HG03039 (cell line): Measurements from ENCODE around the gene ALK.
"Not testable (repeated sequence)": the region's sequence is repeated elsewhere in the genome, so short reads cannot be mapped to it uniquely, and the experiment has no call there.

ENCODE experiments used
- ATAC-seq: cut with Tn5 transposase; IDR thresholded peaks from one replicate; pipeline ENCODE4 v1.9.1; 2021; ENCODE audit warnings: mild to moderate bottlenecking, moderate library complexity; ENCODE audit not compliant: unreplicated experiment

The ALK gene

DNA sequence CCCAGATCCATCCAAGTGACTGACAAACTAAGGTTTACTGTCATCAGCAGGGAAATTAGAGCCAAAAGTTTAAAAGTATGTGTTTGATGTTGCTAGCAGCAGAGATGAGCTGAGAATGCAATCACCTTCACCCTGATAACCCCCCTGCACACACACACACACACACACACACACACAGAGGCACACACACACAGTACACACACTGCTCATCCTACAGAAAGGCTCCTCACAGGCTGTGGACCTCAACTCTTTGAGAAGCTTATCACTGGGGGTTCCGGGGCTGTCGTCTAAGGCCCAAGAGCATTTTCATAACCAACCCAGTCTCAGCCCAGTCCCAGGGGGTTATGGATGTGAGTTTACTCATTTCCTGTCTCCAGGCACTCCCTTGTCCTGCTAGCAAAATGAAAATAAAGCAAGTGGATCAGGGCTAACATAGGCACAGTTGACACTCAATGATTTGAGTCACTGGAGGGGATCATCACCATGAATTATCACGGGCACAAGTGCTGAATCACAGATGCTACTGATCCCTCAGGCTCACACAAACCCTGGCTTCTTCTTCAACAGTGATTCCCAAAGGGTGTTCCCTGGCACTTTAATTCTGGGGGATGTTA is 76.6 kb downstream of the ALK start:
- ATAC-seq = no peak

DNA sequence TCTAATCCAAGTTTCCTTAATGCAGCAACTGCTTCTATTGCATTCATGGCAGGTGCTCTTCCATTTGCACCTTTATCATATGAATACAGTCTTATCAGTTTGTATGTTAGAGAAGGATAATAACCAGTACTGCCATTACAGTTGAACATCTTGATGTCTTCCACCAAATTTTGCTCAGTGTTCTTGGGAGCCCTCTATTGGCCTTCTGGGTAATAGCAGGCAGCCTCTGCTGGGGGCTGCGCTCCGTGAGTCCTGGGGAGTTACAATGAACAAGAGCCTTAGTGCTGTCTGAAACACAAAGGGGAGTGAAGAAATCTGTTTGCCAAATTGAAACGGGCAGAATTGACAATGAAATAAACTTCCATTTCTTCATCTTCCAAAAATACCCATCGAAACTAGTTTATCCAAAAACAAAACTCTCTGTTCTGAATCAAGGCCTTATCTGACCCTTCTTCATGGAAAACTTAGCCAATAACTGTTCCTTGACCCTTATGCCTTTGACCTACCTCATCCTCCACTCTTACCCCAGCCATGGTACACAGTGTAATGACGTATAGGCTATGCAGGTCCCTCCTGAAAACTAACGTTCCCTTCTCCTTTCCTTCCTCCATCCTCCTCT is 79.9 kb downstream of the ALK start:
- ATAC-seq = no peak

DNA sequence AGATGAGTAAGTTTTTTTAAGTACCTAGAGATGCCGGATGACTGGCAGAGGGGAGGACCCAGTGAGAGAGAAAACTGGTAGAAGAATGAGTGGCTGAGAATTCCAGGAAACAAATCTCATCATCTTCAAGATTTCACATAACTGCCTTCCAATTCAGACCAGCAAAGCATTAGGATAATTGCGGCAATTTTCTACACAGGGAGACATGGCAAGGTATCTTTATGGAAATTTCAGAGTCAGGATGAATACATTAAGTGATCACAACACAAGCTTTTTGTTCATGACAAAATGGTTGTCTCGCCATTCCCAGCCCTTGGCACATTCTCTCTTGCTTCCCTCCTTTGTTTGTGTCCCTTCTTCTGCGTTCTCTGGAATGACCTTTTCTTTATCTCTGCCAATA is 82.1 kb downstream of the ALK start:
- ATAC-seq = no peak

DNA sequence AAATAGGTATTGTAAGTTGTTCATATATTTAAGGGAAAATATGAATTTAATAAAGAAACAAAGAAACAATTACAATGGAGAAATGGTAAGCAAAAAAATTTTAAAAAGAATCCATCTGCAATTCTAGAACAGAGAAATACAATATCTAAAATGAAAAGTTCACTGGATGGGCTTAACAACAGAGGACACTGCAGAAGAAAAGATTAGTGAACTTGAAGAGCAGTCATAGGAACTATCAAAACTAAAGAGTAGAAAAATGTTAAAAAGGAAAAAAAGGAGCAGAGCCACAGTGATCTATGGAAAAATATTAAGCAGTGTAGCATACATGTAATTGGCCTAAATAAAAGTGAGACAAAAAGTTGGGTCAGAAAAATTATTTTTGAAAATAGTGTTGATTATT is 83.5 kb downstream of the ALK start:
- ATAC-seq = no peak

DNA sequence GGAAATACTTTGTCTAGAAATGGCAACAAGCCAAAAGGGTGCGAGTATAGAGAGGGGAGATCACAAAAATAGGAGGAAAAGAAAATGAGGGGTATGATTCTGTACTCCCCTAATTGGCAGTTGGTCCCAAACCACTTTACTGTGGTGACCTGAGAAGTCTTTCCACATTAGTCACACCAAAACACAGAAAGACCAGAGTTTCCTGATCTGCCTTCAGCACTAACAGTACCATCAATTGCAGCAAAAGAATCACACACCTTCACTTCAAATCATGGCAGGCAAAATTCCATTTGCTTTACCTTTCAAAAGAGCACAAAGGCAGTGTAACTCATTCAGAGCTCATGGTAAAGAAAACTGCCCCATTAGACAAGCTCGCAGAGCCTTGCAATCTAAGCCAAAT is 86.8 kb downstream of the ALK start:
- ATAC-seq = no peak

DNA sequence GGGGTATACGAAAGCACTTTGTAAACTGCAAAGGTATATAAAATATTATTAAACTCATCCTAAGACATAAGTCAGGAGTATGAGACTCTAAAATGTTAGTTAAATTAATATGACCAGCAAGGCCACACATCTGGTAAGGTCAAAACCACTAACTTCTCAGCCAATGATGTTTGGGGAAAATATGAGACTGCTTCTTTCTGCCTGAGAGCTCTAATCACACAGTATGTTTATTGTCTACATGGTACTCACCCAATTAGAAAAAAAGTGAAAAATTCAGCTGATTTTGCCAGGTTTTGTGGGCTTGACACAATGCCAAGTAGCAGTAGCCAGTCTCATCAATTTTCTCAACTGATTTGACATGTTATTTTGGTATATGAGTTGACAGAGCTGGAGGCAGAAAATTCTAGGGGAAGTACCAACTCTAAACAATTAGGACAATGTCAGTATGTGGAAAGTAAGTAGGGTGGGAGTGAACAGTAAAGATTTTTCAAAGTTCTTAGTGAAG is 87.3 kb downstream of the ALK start:
- no peak for ATAC-seq

DNA sequence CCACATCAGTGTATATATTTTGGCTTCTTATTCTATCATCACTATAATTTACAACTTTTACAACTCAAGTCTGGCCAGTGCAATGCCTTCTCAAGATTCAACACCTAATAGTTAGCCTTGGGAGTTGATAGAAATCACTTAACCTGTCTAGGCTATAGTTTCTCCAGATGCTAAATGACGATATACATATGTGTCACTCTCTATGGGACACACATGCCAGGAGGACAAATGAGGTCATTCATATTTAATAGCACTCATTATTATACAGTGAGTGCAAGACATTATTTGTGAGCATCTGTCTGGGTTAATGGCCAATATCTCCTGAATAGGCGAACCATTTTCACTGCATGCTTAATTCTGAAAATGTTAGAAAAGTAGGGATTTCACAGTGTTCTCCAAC is 89.8 kb downstream of the ALK start:
- ATAC-seq = no peak

DNA sequence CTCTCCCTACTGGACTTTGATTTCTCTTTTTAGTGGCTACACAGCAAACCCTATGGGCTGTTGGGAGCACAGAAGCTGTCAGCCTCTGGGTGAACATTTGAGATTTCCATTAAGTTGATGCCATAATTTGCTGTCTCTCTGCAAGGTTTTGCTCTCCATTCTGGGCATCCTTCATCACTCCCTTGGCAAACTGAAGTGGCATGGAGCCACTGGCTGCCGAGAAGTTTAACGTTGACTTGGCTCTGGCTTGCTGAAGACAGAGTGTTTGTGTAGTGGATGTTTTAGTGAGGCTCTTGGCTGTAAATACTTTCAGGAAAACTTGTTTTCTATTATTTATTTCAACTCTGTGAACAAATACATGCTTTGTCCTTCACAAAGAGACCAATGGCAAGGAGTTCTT is 91.5 kb downstream of the ALK start:
- no peak for ATAC-seq

DNA sequence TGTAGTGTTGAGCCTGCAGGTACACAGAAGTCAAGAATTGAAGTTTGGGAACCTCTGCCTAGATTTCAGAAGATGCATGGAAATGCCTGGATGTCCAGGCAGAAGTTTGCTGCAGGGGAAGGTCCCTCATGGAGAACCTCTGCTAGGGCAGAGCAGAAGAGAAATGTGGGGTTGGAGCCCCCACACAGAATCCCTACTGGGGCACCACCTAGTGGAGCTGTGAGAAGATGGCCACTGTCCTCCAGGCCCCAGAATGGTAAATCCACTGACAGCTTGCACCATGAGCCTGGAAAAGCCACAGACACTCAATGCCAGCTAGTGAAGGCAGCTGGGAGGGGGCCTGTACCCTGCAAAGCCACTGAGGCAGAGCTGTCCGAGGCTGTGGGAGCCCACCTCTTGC is 97.2 kb downstream of the ALK start:
- not testable (repeated sequence) for ATAC-seq

DNA sequence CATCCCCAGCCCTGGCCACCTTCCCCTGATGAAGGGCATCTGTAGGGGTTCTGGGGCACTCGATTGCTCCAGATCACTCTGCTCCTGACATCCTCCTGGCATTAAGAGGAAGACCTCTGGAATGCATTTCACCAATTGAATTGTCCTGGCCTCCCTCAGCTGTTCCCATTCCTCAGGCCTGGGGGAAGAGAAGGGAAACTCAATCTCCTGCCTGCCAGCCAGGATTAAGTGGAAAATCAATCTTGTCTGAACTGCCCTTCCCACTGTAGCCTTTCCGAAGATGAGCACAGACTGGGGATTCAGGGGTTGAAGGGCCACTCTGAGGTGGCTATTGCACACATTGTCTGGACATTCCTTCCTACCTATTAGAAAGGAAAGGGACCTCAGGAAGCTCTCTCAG is 99.8 kb downstream of the ALK start:
- ATAC-seq = no peak

DNA sequence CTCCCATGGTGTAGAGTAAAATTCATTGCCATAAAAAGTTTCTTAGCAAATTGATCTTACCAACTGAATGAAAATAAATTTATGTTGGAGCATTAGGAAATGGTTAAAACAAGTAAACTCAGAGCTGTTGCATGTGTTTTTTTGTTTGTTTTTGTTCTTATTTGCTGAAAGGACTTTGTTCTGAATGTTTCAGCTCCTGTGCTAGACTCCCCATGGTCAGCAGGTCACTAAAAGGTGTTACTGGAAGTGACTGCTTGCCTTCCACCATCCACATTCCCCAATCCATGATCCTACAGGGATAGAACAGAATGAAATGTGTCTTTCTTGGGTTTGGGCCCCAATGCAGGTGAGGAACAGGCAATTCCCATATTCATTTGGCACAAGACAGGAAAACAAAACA is 101.8 kb downstream of the ALK start:
- ATAC-seq = no peak

DNA sequence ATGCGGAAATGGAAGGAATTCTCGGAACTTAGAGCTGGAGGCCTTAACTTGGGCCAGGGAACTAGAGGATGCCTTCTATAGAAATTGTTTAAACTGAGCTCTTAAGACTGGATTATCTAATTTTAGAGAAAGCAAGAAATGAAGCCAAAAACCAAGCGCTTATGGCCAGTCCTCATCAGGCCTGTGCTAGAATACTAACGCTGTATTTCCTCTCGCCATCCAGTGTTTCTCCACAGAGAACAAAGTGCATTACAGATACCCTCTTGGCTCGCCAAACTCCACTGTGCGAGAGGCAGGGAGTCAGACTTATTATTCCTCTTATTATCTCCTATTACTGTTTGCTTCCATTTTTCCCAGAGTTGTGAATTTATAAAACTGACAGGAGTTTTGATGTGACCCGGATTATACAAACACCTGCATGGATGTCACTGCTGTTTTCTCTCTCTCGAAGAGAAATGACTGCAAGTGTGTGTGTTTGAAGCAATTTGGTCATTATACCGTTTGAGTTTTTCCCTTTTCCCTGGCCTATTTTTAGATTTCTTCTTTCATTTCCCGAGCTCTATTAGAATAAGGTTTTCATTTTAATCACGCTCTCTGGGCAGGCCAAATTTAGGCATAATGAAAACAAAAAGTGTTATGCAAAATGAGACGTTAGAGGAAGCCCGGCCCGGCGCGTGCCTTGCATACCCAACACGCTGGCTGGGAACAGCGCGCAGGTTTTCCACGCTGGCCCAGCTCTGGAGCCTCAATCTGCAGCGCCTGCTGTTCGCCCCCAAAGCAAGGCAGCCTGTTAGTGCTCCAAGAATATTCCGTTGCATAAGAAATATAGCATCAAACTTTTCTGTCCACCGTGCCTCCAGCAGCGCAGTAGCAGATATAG is 103.3 kb downstream of the ALK start:
- ATAC-seq = no peak

DNA sequence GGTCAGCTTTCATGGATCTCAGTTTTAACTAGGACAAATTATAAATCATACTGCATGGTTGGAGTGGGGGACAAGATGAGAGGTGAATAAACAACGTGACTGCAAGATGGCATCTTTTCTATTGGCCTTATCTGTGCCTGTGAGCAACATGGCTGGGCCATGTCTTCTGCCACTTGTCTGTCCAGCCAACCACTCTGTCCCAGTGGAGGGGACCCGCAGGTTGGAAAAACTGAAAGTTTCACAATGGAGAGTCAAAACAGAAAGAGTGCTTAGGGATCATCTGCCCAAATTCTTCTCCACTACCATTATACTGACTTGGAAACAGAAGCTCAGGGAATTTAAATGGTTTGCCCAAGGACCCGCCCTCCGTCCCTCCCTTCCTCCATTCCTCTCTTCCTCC is 104.1 kb downstream of the ALK start:
- ATAC-seq = no peak

DNA sequence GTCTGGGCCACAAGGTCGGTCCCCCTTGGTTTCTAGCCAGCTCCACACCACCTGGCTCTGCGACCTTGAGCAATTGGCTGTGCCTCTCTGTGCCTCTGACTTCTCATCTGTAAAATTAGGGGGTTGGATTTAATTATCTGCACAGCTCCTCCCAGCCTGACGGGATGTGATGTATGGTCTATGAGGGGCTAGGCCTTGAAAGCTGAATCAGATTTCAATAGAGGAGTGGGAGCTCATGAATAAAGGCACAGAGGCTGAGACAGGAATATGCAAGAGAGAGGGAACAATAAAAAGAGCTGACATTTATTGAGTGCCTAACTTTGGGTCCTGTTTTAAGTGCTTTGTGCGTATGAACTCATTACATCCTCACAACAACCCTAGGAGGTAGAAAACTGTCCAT is 104.7 kb downstream of the ALK start:
- ATAC-seq = no peak

DNA sequence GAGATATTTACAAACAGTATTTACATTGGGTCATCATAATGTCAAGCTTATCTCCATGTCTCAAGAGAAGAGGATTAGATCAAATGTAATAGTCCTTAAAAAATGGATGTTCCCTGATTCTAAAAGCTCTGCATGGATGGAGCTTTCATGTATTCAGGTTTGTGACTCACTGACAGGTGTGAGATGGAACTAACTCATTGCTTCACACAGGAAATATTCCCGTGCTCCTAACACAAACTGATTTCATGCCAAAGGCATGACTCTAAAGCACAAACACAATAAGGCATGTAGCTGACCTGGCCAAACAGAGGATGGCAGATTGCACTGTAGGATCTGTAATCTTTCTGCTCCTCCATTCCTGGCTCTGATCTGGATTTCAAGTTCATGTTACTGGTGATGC is 110.0 kb downstream of the ALK start:
- ATAC-seq = no peak

DNA sequence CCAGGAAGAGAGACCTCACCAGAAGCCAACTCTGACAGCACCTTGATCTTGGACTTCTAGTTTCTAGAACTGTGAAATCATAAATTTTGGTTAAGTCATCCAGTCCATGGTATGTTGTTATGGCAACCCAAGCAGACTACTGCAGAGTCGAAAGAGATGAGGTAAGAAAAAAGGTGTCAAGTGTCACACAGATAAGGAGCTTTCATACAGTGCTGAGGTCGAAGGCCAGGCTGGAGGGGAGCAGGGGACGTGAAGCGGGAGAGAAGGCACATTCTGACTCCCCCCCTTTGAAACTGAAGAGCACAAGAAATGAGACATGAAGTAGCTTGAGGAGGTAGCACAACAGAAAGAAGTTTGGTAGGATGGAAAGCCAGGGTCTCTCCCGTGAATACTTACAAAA is 110.4 kb downstream of the ALK start:
- ATAC-seq = no peak

DNA sequence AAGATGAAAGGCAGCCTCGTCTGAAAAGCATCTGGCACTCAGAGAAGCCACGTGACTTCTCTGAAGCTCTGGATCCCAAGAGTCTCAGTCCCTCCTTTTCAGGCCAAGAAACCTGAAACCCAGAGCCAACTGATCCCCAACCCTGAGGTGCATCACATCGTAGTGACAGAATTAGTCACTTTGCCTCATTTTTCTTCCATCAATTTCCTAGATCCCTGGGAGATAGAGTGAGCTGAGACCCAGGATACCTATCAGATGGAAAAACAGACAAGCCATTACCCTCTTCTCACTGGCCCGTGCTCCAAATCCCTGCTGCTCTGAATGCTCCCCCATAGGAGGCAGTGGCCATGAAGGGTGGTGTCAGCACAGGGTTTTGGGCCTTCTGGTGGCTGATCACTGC is 113.1 kb downstream of the ALK start:
- no peak for ATAC-seq

DNA sequence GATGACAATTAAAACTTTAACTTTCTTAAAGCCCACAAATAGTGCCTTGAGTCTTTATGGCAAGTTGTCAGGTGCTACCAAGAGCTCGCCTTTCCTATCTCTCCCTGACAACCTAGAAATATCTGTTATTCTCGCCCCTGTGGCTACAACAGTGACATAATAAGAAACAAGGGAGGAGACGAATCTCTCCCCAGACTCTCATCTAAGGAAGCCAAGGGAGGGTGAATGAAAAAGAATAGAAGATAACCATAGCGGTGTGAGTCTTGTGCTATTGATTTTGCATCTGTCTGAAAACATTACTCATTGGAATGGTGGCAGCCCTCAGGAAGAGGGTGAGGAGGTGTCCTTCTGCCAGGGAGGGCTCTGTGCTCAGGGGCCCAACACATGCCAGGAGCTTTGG is 114.3 kb downstream of the ALK start:
- ATAC-seq = no peak

DNA sequence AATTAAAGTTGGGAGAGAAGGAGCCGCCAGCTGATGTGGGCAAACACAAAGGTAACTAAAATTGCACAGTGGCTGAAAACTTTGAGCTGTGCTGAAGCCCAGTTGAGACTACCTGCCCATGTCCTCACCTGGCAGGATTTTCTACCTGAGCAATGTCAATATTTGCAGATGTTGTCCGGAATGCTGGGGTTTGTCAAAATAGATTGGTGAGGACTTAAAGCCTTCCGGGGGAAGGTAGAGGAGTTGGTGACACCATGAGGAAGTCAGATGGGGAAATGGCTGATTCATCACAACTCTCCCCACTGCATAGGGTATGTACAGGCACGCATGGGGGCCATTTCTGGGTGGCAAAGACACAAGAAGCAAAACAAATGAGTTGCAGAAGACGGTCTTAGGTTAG is 114.9 kb downstream of the ALK start:
- ATAC-seq = no peak

DNA sequence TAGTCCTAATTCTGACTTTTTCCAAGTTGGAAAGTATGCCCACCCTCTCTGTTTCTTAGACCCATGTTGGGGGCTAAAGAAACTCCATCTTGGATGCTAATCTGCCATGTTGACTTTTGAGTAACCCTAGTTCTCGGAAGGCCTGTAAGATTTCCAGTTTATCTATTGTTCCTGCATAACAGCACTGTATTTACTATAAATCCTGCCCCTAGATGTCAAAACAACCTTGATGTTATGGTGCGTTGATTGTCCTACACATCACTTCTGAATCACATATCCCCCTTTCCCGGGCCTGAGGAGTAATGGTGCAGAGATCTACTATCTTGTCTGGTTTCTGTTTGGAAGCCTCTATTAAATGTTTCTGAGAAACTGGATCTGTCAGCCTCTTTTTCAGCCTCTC is 116.7 kb downstream of the ALK start:
- no peak for ATAC-seq

DNA sequence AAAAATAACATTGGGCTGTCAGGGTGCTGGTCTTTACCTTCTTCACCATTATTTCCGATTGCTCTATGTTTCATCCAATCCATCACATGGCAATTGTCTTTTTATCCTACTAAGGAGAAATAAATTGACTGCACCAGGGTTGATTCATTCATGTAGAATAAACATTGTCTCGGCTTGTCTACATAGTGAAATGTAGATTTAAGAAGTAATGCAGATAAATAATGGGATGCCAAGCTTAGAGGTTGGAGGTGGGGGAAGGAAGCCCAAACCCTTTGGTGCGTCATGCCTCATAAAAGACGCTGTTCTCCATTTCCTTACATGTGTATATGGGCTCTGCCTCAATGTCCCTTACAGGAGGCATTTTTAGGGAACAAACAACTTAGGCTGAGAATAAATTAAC is 117.8 kb downstream of the ALK start:
- ATAC-seq = no peak

DNA sequence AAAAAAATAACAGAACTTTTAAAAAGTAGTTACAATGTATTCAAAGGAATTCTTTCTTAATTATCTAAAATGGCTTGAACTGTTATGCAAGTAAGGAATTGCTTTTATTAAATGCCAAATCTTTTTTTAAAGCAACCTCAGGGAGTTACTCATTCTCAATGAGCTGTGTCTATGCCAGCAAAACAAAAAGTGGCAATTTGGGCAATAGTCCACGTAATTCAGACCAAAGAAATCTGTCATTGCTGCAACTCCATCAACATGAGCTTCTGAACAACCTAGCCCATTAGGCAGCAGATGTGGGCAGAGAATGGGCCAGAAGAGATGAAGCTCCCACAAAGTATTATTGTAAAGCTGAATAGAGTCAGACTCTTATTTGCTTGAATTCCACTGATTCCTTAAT is 118.4 kb downstream of the ALK start:
- no peak for ATAC-seq
